ENCODE results near the gene NFATC2. TPM values are rescaled to one million over a fixed set of nuclear protein-coding genes. Genes with fewer than 3 reads are reported as not detected.

The NFATC2 gene
- polyA plus RNA-seq, 2 donors = 0.75 to 0.90 TPM

DNA sequence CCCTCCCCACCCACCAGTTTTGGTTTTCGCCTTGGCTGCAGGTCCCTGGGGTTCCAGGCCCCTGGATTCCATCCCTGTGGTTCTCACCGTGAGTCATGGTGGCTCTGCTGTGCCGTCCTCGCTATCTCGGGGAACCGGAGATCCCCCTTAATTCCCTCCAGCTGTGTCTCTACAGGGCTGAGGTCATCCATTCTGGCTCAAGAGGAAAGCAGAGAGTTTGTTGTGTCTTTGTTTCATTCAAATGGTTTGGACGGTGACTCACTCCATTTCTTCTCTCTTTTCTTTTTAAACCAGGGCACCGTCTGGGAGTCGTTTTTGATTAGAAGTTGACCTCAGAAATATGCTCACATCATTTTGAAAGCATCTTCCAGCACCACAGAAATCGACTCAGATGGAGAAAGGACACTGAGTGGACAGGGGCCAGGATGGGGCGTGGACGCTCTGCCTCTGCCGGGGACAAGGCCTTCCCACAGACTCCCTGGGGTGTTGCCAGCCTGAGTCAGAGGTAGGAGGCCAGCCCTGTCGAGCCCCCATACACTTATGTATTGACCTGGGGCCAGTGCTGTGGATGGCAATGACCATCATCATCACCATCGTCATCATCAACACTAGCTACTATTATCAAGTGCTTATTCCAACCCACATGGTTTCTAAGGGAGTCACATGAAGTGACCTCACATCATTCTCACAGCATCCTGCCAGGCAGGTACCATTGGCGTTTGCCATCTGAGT lies 176.2 kb downstream of the NFATC2 start:
- H3K4me1 ChIP-seq (ENCODE audit: control insufficient read depth in 2 of 2, insufficient read depth in 2 of 2, low read length in 1 of 2) = peaks cover 0 to 3% of the 10 kb centered on the region in 2 donors
- WGBS, 2 donors = 43 to 61% methylated on average over 16 of the region's 16 CpGs
- H3K36me3 ChIP-seq (ENCODE audit: control insufficient read depth in 2 of 2, insufficient read depth in 2 of 2, low read length in 1 of 2) = no peaks in the 10 kb centered on the region
- no peaks in the 10 kb centered on the region for H3K27me3 ChIP-seq (ENCODE audit: control insufficient read depth in 1 of 2, insufficient read depth in 2 of 2, low read length in 2 of 2)
- H3K4me3 ChIP-seq (ENCODE audit: low read depth in 1 of 2, low read length in 2 of 2) = no peak overlapping the region
- no peaks in the 10 kb centered on the region for H3K9me3 ChIP-seq (ENCODE audit: control insufficient read depth in 2 of 2, insufficient read depth in 1 of 2, low read depth in 1 of 2, low read length in 1 of 2)
- H3K27ac ChIP-seq (ENCODE audit: low read depth in 2 of 2, low read length in 1 of 2) = peak overlapping the region; percentile 11 to 17

DNA sequence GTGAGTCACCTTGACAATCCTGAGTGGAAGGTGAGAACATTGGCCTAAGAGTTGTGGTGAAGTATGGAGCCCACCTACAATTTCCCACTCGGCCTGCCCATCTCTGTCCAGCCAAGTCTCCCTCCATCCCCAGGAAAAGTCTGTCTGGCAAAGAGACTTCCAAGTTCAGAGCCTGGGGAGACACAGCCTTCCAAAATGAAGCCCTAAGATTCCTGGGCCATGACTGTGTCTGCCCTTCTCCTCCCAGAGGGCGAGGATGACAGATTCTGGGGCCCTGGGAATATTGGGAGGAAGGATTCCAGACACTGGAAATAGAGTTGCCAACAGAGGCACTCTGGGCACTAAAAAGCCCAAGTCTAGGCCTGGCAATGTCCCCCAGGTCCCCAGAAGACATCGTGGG lies 176.8 kb downstream of the NFATC2 start:
- Histone ChIP-seq H3K27me3 (ENCODE audit: control insufficient read depth in 1 of 2, insufficient read depth in 2 of 2, low read length in 2 of 2) (no peaks in the 10 kb centered on the region), H3K4me1 (ENCODE audit: control insufficient read depth in 2 of 2, insufficient read depth in 2 of 2, low read length in 1 of 2) (peaks cover 0 to 3% of the 10 kb centered on the region in 2 donors), H3K36me3 (ENCODE audit: control insufficient read depth in 2 of 2, insufficient read depth in 2 of 2, low read length in 1 of 2) (no peaks in the 10 kb centered on the region), H3K27ac (ENCODE audit: low read depth in 2 of 2, low read length in 1 of 2) (peak overlapping the region; percentile 11 to 17), H3K9me3 (ENCODE audit: control insufficient read depth in 2 of 2, insufficient read depth in 1 of 2, low read depth in 1 of 2, low read length in 1 of 2) (no peaks in the 10 kb centered on the region), H3K4me3 (ENCODE audit: low read depth in 1 of 2, low read length in 2 of 2) (no peak overlapping the region)
- 80 to 90% methylated on average over 3 of the region's 3 CpGs for WGBS, 2 donors

DNA sequence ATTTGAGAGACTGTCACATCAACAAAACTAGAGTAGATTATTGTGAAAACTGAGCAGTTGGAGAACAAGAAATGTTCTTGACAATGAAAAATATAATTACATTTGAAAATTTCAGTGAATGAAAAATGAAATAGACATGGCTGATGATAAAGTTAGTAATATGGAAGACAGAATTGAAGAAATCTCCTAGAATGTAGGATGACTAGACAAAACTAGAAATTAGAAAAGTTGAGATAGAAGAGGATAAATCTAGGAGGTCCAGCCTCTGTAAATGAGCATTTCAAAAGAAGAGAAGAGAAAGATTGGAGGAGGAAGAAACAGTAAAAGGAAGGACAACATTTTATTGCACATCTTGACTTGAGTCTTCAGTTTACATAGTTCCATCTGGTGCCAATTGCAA lies 178.7 kb downstream of the NFATC2 start:
- Histone ChIP-seq H3K9me3 (ENCODE audit: control insufficient read depth in 2 of 2, insufficient read depth in 1 of 2, low read depth in 1 of 2, low read length in 1 of 2) (no peaks in the 10 kb centered on the region), H3K4me1 (ENCODE audit: control insufficient read depth in 2 of 2, insufficient read depth in 2 of 2, low read length in 1 of 2) (peaks cover 0 to 3% of the 10 kb centered on the region in 2 donors), H3K27ac (ENCODE audit: low read depth in 2 of 2, low read length in 1 of 2) (no peak overlapping the region), H3K36me3 (ENCODE audit: control insufficient read depth in 2 of 2, insufficient read depth in 2 of 2, low read length in 1 of 2) (no peaks in the 10 kb centered on the region), H3K4me3 (ENCODE audit: low read depth in 1 of 2, low read length in 2 of 2) (no peak overlapping the region), H3K27me3 (ENCODE audit: control insufficient read depth in 1 of 2, insufficient read depth in 2 of 2, low read length in 2 of 2) (no peaks in the 10 kb centered on the region)

DNA sequence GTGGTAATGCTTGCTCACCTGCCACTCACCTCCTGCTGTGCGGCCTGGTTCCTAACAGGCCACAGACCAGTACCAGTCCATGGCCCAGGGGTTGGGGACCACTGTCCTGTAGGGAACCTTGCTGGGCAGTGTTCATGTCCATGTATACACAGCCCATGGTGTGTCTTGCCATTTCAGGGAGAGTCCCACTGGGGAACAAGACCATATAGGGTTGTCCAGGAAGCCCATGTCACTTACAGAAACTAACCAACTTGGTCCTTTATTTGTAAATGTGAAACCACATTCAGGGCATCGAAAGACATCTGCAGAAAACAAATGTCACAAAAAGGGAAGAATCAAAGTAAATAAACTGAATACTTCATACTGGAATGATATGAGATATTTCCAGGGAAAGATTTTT lies 179.1 kb downstream of the NFATC2 start:
- Histone ChIP-seq H3K9me3 (ENCODE audit: control insufficient read depth in 2 of 2, insufficient read depth in 1 of 2, low read depth in 1 of 2, low read length in 1 of 2) (no peaks in the 10 kb centered on the region), H3K27ac (ENCODE audit: low read depth in 2 of 2, low read length in 1 of 2) (no peak overlapping the region), H3K27me3 (ENCODE audit: control insufficient read depth in 1 of 2, insufficient read depth in 2 of 2, low read length in 2 of 2) (no peaks in the 10 kb centered on the region), H3K4me1 (ENCODE audit: control insufficient read depth in 2 of 2, insufficient read depth in 2 of 2, low read length in 1 of 2) (peaks cover 0 to 3% of the 10 kb centered on the region in 2 donors), H3K36me3 (ENCODE audit: control insufficient read depth in 2 of 2, insufficient read depth in 2 of 2, low read length in 1 of 2) (no peaks in the 10 kb centered on the region), H3K4me3 (ENCODE audit: low read depth in 1 of 2, low read length in 2 of 2) (no peak overlapping the region)
- 64 to 65% methylated on average over 2 of the region's 2 CpGs for WGBS, 2 donors

DNA sequence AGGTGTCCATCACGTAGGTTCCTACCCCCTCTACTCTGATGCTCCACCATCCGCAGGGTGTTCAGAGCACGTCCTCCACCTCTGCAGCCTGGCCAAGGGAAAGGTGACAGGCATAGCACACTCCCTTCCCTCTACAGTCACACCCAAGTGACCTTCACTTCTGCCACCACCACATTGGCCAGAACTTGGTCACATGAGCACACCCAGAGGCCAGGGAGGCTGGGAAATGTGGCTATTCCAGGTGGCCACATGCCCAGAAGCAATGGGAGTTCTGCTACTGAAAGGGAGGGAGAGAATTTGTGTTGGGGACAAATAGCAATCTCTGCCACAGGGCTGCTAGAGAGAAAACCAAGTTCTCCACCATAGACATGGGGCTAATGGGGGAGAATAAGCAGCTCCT lies 180.3 kb downstream of the NFATC2 start:
- no peaks in the 10 kb centered on the region for H3K36me3 ChIP-seq (ENCODE audit: control insufficient read depth in 2 of 2, insufficient read depth in 2 of 2, low read length in 1 of 2)
- no peak overlapping the region for H3K4me3 ChIP-seq (ENCODE audit: low read depth in 1 of 2, low read length in 2 of 2)
- WGBS, 2 donors = 89 to 92% methylated on average over 3 of the region's 3 CpGs
- H3K27me3 ChIP-seq (ENCODE audit: control insufficient read depth in 1 of 2, insufficient read depth in 2 of 2, low read length in 2 of 2) = no peaks in the 10 kb centered on the region
- no peaks in the 10 kb centered on the region for H3K9me3 ChIP-seq (ENCODE audit: control insufficient read depth in 2 of 2, insufficient read depth in 1 of 2, low read depth in 1 of 2, low read length in 1 of 2)
- H3K4me1 ChIP-seq (ENCODE audit: control insufficient read depth in 2 of 2, insufficient read depth in 2 of 2, low read length in 1 of 2) = peaks cover 0 to 3% of the 10 kb centered on the region in 2 donors
- no peak overlapping the region for H3K27ac ChIP-seq (ENCODE audit: low read depth in 2 of 2, low read length in 1 of 2)

DNA sequence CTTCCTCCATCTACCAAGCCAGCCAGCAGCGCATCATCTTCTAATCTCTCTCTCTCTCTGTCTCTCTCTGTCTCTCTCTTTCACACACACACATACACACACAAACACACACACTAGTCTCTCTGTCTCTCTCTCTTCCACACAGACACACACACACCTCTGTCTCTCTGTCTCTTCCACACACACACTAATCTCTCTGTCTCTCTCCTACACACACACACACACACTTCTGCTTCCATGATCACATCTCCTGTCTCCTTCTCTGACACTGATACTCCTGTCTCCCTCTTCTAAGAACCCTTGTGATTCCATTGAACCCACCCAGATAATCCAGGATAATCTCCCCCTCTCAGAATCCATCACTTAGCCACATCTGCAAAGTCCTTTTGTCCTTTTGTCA lies 181.3 kb downstream of the NFATC2 start:
- WGBS, 2 donors = 61 to 73% methylated on average over 1 of the region's 1 CpG
- H3K9me3 ChIP-seq (ENCODE audit: control insufficient read depth in 2 of 2, insufficient read depth in 1 of 2, low read depth in 1 of 2, low read length in 1 of 2) = no peaks in the 10 kb centered on the region
- H3K27ac ChIP-seq (ENCODE audit: low read depth in 2 of 2, low read length in 1 of 2) = no peak overlapping the region
- no peaks in the 10 kb centered on the region for H3K27me3 ChIP-seq (ENCODE audit: control insufficient read depth in 1 of 2, insufficient read depth in 2 of 2, low read length in 2 of 2)
- peaks cover 0 to 3% of the 10 kb centered on the region in 2 donors for H3K4me1 ChIP-seq (ENCODE audit: control insufficient read depth in 2 of 2, insufficient read depth in 2 of 2, low read length in 1 of 2)
- H3K36me3 ChIP-seq (ENCODE audit: control insufficient read depth in 2 of 2, insufficient read depth in 2 of 2, low read length in 1 of 2) = no peaks in the 10 kb centered on the region
- no peak overlapping the region for H3K4me3 ChIP-seq (ENCODE audit: low read depth in 1 of 2, low read length in 2 of 2)

DNA sequence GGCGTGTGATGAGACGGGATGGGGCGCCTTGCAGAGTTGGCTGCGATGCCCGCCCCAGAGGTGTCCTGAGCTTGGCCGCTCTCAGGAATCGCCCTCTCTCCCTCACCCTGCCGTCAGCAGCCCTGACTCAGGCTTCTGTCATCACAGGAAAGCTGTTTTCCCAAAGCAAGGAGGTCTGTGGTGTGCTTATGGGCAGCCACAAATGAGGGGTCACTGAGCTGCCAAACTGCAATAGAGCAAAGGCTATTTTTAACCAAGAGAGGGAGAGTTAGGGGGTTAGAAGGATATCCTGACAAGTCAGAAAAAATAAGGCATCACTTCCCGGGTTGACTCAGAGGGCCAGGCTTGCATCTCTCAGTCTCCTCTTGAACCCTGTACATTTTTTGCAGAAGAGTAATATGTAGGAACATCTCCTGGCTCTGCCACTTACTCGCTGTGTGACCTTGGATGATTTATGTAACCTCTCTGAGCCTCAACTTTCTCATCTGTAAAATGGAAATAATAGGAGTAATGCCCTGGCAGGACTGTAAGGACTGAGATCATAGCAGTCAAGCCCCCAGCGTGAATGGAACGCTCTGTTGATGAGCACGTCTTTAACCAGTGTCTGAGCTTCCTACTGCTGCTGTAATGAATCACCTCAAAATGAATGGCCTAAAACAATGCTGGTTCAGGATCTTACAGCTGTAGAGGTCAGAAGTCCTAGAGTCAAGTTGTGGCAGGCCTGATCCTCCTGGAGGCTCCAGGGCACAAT lies 181.9 kb downstream of the NFATC2 start:
- H3K27ac ChIP-seq (ENCODE audit: low read depth in 2 of 2, low read length in 1 of 2) = no peak overlapping the region
- H3K27me3 ChIP-seq (ENCODE audit: control insufficient read depth in 1 of 2, insufficient read depth in 2 of 2, low read length in 2 of 2) = no peaks in the 10 kb centered on the region
- H3K36me3 ChIP-seq (ENCODE audit: control insufficient read depth in 2 of 2, insufficient read depth in 2 of 2, low read length in 1 of 2) = no peaks in the 10 kb centered on the region
- 68 to 71% methylated on average over 13 of the region's 13 CpGs for WGBS, 2 donors
- peaks cover 0 to 3% of the 10 kb centered on the region in 2 donors for H3K4me1 ChIP-seq (ENCODE audit: control insufficient read depth in 2 of 2, insufficient read depth in 2 of 2, low read length in 1 of 2)
- H3K9me3 ChIP-seq (ENCODE audit: control insufficient read depth in 2 of 2, insufficient read depth in 1 of 2, low read depth in 1 of 2, low read length in 1 of 2) = no peaks in the 10 kb centered on the region
- no peak overlapping the region for H3K4me3 ChIP-seq (ENCODE audit: low read depth in 1 of 2, low read length in 2 of 2)

DNA sequence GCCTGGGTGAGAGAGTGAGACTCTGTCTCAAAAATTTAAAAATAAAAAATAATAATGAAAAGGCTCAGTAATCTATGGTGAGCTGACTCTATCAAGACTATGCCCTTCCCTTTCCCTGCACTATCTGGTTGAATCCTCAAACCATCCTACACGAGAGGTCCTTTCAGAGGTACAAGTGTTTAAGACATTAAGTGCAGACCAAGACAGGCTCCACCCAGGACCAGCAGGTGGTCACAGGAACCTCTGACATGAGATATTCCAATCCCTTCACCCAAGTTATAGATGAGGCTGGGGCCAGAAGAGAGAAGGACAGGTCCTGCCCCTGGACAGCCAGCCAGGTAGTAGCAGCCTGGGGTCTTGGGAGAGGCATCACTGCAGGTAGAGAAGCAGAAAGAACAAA lies 182.6 kb downstream of the NFATC2 start:
- Histone ChIP-seq H3K9me3 (ENCODE audit: control insufficient read depth in 2 of 2, insufficient read depth in 1 of 2, low read depth in 1 of 2, low read length in 1 of 2) (no peaks in the 10 kb centered on the region), H3K27me3 (ENCODE audit: control insufficient read depth in 1 of 2, insufficient read depth in 2 of 2, low read length in 2 of 2) (no peaks in the 10 kb centered on the region), H3K4me1 (ENCODE audit: control insufficient read depth in 2 of 2, insufficient read depth in 2 of 2, low read length in 1 of 2) (peaks cover 0 to 3% of the 10 kb centered on the region in 2 donors), H3K4me3 (ENCODE audit: low read depth in 1 of 2, low read length in 2 of 2) (no peak overlapping the region), H3K36me3 (ENCODE audit: control insufficient read depth in 2 of 2, insufficient read depth in 2 of 2, low read length in 1 of 2) (no peaks in the 10 kb centered on the region), H3K27ac (ENCODE audit: low read depth in 2 of 2, low read length in 1 of 2) (no peak overlapping the region)
- 78 to 95% methylated on average over 1 of the region's 1 CpG for WGBS, 2 donors

DNA sequence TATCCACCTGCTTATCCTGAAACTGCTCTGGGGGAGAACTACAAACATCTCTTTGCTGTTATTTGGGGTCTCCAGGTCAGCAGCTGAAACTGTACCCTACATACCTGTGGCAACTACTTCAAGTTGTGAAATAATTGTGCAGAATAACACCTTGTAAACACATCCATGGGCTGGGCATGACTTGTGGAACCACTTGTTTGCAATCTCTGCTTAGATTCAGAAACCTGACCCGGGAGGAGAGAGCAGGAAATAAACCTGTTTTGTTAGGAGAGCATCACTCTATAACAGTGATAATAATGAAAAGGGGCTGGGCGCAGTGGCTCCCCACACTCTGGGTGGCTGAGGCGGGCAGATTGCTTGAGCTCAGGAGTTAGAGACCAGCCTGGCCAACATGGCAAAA lies 183.1 kb downstream of the NFATC2 start:
- no peak overlapping the region for H3K4me3 ChIP-seq (ENCODE audit: low read depth in 1 of 2, low read length in 2 of 2)
- H3K9me3 ChIP-seq (ENCODE audit: control insufficient read depth in 2 of 2, insufficient read depth in 1 of 2, low read depth in 1 of 2, low read length in 1 of 2) = no peaks in the 10 kb centered on the region
- no peak overlapping the region for H3K27ac ChIP-seq (ENCODE audit: low read depth in 2 of 2, low read length in 1 of 2)
- H3K4me1 ChIP-seq (ENCODE audit: control insufficient read depth in 2 of 2, insufficient read depth in 2 of 2, low read length in 1 of 2) = peaks cover 0 to 3% of the 10 kb centered on the region in 2 donors
- WGBS, 2 donors = 84% methylated on average over 3 of the region's 3 CpGs
- H3K27me3 ChIP-seq (ENCODE audit: control insufficient read depth in 1 of 2, insufficient read depth in 2 of 2, low read length in 2 of 2) = no peaks in the 10 kb centered on the region
- H3K36me3 ChIP-seq (ENCODE audit: control insufficient read depth in 2 of 2, insufficient read depth in 2 of 2, low read length in 1 of 2) = no peaks in the 10 kb centered on the region
